Measurements from ENCODE around the gene PNCK. TPM values are rescaled to one million over a fixed set of nuclear protein-coding genes. Genes with fewer than 3 reads are reported as not detected.
A peak's percentile ranks its signal among the peaks of the same experiment; 100 is the strongest.
"Not testable (repeated sequence)": the region's sequence is repeated elsewhere in the genome, so short reads cannot be mapped to it uniquely, and the experiment has no call there.

PNCK gene
- total RNA-seq, 1 donor from 2014 or later: 0.72 TPM

DNA sequence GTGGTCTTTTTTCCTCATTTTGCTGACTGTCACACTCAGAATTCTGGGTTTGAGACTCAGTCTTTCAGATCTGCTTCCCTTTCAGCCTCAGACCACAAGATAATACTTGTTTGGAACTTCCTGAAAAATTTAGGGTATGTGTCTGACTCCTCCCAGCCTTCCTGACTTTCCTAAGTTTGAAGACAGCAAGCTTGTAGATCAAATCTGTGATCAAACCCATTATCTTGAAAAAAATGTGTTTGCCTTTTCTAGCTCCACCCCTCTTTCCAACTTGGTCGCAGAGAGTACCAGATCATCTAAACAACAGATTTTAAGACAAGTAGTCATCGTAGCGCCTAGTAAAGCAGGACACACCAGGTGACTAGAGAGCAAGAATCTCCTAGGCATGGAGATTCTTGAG lies 40.6 kb upstream of the PNCK start:
- Histone ChIP-seq H3K9me3 (no peaks in the 10 kb centered on the region), H3K36me3 (peaks cover 32% of the 10 kb centered on the region), H3K27me3 (no peaks in the 10 kb centered on the region), H3K4me3 (no peak overlapping the region), H3K27ac (no peak overlapping the region), H3K4me1 (no peaks in the 10 kb centered on the region)
- TF ChIP-seq, protein P1, sequence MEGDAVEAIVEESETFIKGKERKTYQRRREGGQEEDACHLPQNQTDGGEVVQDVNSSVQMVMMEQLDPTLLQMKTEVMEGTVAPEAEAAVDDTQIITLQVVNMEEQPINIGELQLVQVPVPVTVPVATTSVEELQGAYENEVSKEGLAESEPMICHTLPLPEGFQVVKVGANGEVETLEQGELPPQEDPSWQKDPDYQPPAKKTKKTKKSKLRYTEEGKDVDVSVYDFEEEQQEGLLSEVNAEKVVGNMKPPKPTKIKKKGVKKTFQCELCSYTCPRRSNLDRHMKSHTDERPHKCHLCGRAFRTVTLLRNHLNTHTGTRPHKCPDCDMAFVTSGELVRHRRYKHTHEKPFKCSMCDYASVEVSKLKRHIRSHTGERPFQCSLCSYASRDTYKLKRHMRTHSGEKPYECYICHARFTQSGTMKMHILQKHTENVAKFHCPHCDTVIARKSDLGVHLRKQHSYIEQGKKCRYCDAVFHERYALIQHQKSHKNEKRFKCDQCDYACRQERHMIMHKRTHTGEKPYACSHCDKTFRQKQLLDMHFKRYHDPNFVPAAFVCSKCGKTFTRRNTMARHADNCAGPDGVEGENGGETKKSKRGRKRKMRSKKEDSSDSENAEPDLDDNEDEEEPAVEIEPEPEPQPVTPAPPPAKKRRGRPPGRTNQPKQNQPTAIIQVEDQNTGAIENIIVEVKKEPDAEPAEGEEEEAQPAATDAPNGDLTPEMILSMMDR (IDR thresholded peaks at IDR 0.05): no peak
- no peak for ATAC-seq
- intact Hi-C loops (cut with DNase I): no loop called here
- no peak for DNase-seq

DNA sequence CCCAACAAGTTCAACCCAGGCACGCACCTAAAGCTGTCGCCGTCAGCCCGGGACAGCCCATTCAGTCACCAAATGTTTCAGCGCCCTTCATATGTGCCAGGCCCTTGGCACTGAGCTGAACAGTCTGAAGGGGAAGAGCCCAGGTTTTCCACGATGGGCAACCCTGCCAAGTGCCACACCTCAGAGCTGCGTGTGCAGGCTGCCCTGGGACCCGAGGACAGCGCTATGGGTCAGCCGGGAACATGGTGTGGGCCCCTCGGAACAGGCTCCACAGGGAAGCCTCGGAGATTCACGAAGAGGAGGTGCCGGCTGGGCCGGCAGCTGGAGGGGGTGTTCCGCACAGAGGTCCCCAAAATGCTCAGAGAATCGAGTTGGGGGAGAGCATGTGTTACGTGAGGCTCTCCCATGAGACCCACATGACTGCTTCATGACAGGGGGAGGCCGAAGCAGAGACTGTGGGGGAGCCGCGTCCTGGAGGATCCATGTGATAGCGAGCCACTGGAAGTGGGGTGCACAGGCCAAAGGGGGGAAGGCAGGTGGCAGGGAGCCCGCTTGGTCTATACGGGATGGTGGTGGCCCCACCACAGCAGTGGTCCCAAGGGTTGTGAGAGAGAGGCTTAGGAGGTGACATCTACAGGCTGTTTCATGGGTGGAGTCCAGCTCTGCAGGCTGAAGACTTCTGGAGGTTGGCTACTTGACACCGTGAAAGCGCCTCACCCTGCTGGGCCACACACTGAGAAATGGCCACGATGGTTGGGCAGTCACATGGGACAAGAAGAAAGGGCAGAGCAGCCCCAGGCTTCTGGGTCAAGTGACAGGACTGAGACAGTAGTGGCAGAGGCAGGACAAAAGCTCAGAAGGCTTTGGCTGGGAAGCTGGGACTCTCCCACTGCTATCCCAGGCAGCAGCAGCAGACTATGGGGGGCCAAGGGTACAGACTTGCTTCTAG lies 36.4 kb upstream of the PNCK start:
- no peaks in the 10 kb centered on the region for H3K4me1 ChIP-seq
- no peak overlapping the region for H3K27ac ChIP-seq
- H3K9me3 ChIP-seq: no peaks in the 10 kb centered on the region
- ATAC-seq: no peak
- TF ChIP-seq, protein P1 (IDR thresholded peaks at IDR 0.05): no peak
- H3K27me3 ChIP-seq: no peaks in the 10 kb centered on the region
- intact Hi-C loops (cut with DNase I): no loop called here
- no peak for DNase-seq
- no peak overlapping the region for H3K4me3 ChIP-seq
- peaks cover 16% of the 10 kb centered on the region for H3K36me3 ChIP-seq

- intact Hi-C loops (cut with DNase I): no loop called here
- H3K27ac ChIP-seq: no peak overlapping the region
These were observed 34.8 kb upstream of the PNCK start for GRCh38 chrX:153708415-153708814.

DNA sequence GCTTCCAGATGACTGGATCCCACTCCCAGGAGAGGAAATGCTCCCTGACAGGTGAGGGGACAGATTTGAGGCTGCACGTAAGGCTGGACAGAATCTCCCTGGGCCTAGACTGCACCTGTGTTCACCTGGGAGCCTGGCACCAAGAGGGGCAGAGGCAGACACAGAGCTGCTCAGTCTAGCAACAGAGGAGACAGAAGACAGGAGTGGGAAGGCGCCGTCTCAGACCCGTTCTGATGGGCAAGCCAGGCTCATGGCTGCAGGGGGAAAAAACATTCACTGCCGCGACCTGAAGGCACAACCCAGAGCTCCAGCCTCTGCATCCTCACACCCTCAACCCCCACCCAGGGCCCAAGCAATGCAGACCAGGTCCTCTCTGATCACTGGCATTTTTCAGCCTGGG lies 33.8 kb upstream of the PNCK start:
- intact Hi-C loops (cut with DNase I): no loop called here
- Histone ChIP-seq H3K4me3 (no peak overlapping the region), H3K27me3 (no peaks in the 10 kb centered on the region), H3K9me3 (no peaks in the 10 kb centered on the region), H3K27ac (no peak overlapping the region), H3K36me3 (peaks cover 8% of the 10 kb centered on the region), H3K4me1 (no peaks in the 10 kb centered on the region)
- TF ChIP-seq, protein P1 (IDR thresholded peaks at IDR 0.05): no peak
- DNase-seq (no peak), ATAC-seq (no peak)

More at GRCh38 chrX:153708415-153708814, 34.8 kb upstream of the PNCK start:
- peaks cover 10% of the 10 kb centered on the region for H3K36me3 ChIP-seq
- H3K9me3 ChIP-seq: no peaks in the 10 kb centered on the region
- no peak overlapping the region for H3K4me3 ChIP-seq
- no peaks in the 10 kb centered on the region for H3K27me3 ChIP-seq
- ATAC-seq (peak; percentile 92), DNase-seq (peak; percentile 78)
- TF ChIP-seq, protein P1 (IDR thresholded peaks at IDR 0.05): peak; percentile 47
- no peaks in the 10 kb centered on the region for H3K4me1 ChIP-seq

DNA sequence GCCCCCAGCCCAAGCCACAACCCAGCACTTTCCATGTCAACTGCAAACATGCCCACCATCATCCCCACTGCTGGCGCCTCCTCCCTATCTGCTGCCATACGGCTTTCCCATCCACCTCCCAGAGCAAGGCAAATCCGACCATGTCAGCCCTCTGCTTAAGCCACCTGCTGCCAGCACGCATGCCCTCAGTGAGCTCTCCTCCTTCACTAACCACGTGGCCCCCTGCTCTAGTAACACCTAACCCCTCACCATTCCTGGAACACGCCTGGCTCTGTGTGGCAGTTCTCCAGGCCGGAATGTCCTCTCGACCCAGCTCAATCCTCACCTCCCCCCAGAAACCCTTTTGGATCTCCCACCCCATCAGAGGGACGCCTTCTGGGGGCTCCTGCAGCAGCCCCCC lies 33.2 kb upstream of the PNCK start:
- Histone ChIP-seq H3K36me3 (peaks cover 8% of the 10 kb centered on the region), H3K9me3 (no peaks in the 10 kb centered on the region), H3K4me3 (no peak overlapping the region), H3K27me3 (no peaks in the 10 kb centered on the region), H3K27ac (no peak overlapping the region), H3K4me1 (no peaks in the 10 kb centered on the region)
- intact Hi-C loops (cut with DNase I): no loop called here
- TF ChIP-seq, protein P1 (IDR thresholded peaks at IDR 0.05): no peak
- ATAC-seq (no peak), DNase-seq (no peak)

GRCh38 chrX:153705403-153706060 lies 31.9 kb upstream of the PNCK start:
- H3K27ac ChIP-seq; H3K9me3 ChIP-seq; H3K4me1 ChIP-seq; ATAC-seq; intact Hi-C loops (cut with DNase I); H3K27me3 ChIP-seq; DNase-seq; H3K4me3 ChIP-seq: not testable (repeated sequence)
- H3K36me3 ChIP-seq: peaks cover 20% of the 10 kb centered on the region

DNA sequence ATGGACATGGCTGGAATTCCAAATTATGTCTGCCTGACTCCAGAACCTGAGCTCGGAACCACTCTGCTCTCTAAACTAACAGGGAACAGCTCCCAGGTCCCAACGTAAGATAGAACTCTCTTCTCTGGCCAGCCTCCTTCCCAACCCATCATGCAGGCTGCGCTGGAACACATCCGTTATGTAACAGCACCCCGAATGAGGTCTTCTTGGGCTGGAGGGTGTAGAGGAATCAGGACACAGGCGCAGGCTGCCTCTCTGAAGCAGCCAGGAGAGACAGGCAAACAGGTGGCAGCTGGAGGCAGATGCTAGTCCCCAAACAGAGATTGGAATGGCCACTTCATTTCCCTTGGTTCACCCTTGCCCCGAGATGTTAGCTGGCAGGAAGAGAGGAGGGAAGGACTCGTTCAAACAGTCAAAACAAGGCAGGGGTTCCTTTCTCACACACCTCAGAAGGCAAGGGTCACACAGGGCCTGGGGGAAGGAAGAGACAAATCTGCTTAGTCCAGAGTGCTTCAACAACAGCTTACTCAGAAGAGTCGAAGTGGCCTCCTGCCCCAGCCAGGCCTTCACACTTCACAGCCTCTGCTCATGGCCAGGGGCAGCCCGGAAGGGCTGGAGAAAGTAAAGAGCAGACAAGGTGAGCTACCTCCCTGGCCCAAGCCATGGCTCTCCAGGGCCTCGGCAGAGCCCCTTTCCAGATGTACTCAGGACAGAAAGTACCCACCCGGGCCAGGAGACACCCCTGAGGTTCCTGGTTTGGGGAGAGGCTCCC lies 31.2 kb upstream of the PNCK start:
- H3K9me3 ChIP-seq; ATAC-seq; H3K4me1 ChIP-seq; H3K27me3 ChIP-seq; H3K4me3 ChIP-seq; intact Hi-C loops (cut with DNase I); DNase-seq; H3K27ac ChIP-seq: not testable (repeated sequence)
- H3K36me3 ChIP-seq: peaks cover 20% of the 10 kb centered on the region
